T-helper 1 cell treated with Interleukin-12 subunit alpha and Interleukin-12 subunit beta and Interleukin-4 antibody, amounts not matched to agents 30 μg/mL and 1 μg/mL, for 36 hours (primary cell): Measurements from ENCODE around the gene RIC8A.

Experiments
- H3K27ac Mint-ChIP-seq: one replicate; pipeline ENCODE4 v1.8.0; 2021; ENCODE audit warnings: mild to moderate bottlenecking, mixed read lengths
- H3K27me3 Mint-ChIP-seq: one replicate; pipeline ENCODE4 v1.8.0; 2021; ENCODE audit warnings: low read depth, mixed read lengths
- H3K36me3 Mint-ChIP-seq: one replicate; pipeline ENCODE4 v1.8.0; 2021; ENCODE audit warnings: low read depth, mixed read lengths
- H3K4me1 Mint-ChIP-seq: one replicate; pipeline ENCODE4 v1.8.0; 2021; ENCODE audit warnings: low read depth, mixed read lengths
- H3K4me3 Mint-ChIP-seq: one replicate; pipeline ENCODE4 v1.8.0; 2021; ENCODE audit warnings: mild to moderate bottlenecking, moderate library complexity, mixed read lengths
- H3K9me3 Mint-ChIP-seq: one replicate; pipeline ENCODE4 v1.8.0; 2021; ENCODE audit warnings: mixed read lengths

The RIC8A gene

GRCh38 chr11:256952-257737 is 49.6 kb downstream of the RIC8A start:
- Mint-ChIP-seq H3K36me3 (peaks cover 16% of the 10 kb centered on the region), H3K4me3 (no peak overlapping the region), H3K27me3 (peaks cover 8% of the 10 kb centered on the region), H3K4me1 (peaks cover under 1% of the 10 kb centered on the region), H3K9me3 (peaks cover under 1% of the 10 kb centered on the region), H3K27ac (no peak overlapping the region)

GRCh38 chr11:257766-258493 is 50.4 kb downstream of the RIC8A start:
- Mint-ChIP-seq H3K27ac (no peak overlapping the region), H3K9me3 (peaks cover 2% of the 10 kb centered on the region), H3K4me3 (no peak overlapping the region), H3K27me3 (peaks cover 8% of the 10 kb centered on the region), H3K4me1 (peaks cover 2% of the 10 kb centered on the region), H3K36me3 (peaks cover 9% of the 10 kb centered on the region)

- Mint-ChIP-seq H3K4me1 (peaks cover 2% of the 10 kb centered on the region), H3K36me3 (no peaks in the 10 kb centered on the region), H3K27ac (no peak overlapping the region), H3K27me3 (peaks cover 8% of the 10 kb centered on the region), H3K4me3 (no peak overlapping the region), H3K9me3 (peaks cover 2% of the 10 kb centered on the region)
These were observed 51.9 kb downstream of the RIC8A start for GRCh38 chr11:259413-259812.

DNA sequence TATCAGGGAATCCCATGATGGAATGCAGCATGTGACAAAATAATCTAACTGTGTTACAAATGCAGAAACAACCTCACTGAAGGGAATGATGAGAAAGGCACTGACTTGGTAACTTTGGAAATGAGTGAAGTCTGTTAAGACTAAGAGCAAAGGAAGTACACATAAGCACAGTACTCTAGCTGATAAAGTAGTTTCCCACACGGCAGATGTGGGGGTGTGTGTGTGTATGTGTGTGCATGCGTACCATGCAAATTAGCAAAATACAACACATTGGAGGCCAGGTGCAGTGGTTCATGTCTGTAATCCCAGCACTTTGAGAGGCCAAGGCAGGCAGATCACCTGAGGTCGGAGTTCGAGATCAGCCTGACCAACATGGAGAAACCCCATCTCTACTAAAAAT is 54.1 kb downstream of the RIC8A start:
- Mint-ChIP-seq H3K9me3 (peaks cover 2% of the 10 kb centered on the region), H3K27me3 (peaks cover 8% of the 10 kb centered on the region), H3K4me1 (peaks cover 2% of the 10 kb centered on the region), H3K36me3 (no peaks in the 10 kb centered on the region), H3K27ac (no peak overlapping the region), H3K4me3 (no peak overlapping the region)
